Fibroblast of skin of right quadriceps (primary cell): Measurements from ENCODE around the gene NXPH1.

Experiments used
- DNase-seq: peaks from one replicate; pipeline ENCODE4 v3.0.0-alpha.2; 2013

Gene NXPH1

GRCh38 chr7:8437606-8438005 lies 4.2 kb downstream of the NXPH1 start:
- DNase-seq = no peak

GRCh38 chr7:8440670-8441069 lies 7.3 kb downstream of the NXPH1 start:
- DNase-seq = no peak

- no peak for DNase-seq
Observed at GRCh38 chr7:8441106-8441965, 7.9 kb downstream of the NXPH1 start.

- no peak for DNase-seq
Observed at GRCh38 chr7:8442051-8442813, 8.8 kb downstream of the NXPH1 start.

GRCh38 chr7:8442814-8443304 lies 9.4 kb downstream of the NXPH1 start:
- peak; percentile 24 for DNase-seq

- no peak for DNase-seq
Observed at GRCh38 chr7:8443576-8444467, 10.4 kb downstream of the NXPH1 start.

- DNase-seq = no peak
Observed at GRCh38 chr7:8444468-8444769, 11.0 kb downstream of the NXPH1 start.

GRCh38 chr7:8453535-8453934 lies 20.1 kb downstream of the NXPH1 start:
- no peak for DNase-seq

GRCh38 chr7:8455426-8455825 lies 22.0 kb downstream of the NXPH1 start:
- no peak for DNase-seq

- no peak for DNase-seq
Observed at GRCh38 chr7:8462309-8462708, 28.9 kb downstream of the NXPH1 start.

- DNase-seq = no peak
Observed at GRCh38 chr7:8465338-8465737, 31.9 kb downstream of the NXPH1 start.

GRCh38 chr7:8480527-8480926 lies 47.1 kb downstream of the NXPH1 start:
- DNase-seq = no peak

GRCh38 chr7:8481096-8481495 lies 47.7 kb downstream of the NXPH1 start:
- no peak for DNase-seq

GRCh38 chr7:8481752-8482446 lies 48.5 kb downstream of the NXPH1 start:
- no peak for DNase-seq

- no peak for DNase-seq
Observed at GRCh38 chr7:8490391-8491045, 57.1 kb downstream of the NXPH1 start.

- no peak for DNase-seq
Observed at GRCh38 chr7:8491106-8491505, 57.7 kb downstream of the NXPH1 start.

- DNase-seq = no peak
Observed at GRCh38 chr7:8491544-8492489, 58.4 kb downstream of the NXPH1 start.

GRCh38 chr7:8499128-8499527 lies 65.7 kb downstream of the NXPH1 start:
- no peak for DNase-seq

- no peak for DNase-seq
Observed at GRCh38 chr7:8500286-8500685, 66.9 kb downstream of the NXPH1 start.

- DNase-seq = no peak
Observed at GRCh38 chr7:8507566-8507965, 74.2 kb downstream of the NXPH1 start.

- no peak for DNase-seq
Observed at GRCh38 chr7:8509621-8510020, 76.2 kb downstream of the NXPH1 start.
